ENCODE data around the gene ZNF362.

DNA sequence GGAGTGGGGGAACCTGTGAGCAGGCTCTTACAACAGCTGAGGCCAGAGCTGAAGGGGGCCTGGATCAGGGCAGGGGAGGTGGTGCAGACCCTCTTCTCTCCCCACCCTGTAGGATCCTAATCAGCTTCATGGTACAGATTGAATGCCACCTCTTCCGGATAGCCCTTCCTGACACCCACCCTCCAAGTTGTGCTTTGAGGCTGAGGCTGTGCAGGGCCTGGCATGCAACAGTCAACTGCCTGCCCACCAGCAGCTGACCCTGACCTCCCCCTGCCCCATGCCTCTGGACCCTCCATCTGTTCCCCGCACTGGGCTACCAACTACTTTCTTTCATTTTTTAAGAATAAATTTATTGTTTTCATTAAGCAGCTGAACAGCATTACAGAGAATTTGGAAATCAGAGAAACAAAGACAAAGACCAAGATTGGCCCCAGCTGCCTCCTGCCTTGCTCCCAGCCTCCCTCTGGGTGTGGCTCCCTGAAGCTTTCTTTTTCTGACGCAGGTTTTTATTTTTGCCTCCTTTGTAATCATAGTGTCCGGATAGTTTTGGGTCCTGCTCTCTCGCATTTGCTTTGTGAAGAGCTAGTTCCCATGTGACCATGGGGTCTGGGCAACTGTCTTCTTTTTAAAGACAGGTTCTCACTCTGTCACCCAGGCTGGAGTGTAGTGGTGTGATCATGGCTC lies 12.8 kb downstream of the ZNF362 start:
- TF ChIP-seq POLR2A (IDR thresholded peaks at IDR 0.05) = no peak
- TF ChIP-seq POLR2AphosphoS5 (IDR thresholded peaks at IDR 0.05) = no peak
- TF ChIP-seq, protein P1, sequence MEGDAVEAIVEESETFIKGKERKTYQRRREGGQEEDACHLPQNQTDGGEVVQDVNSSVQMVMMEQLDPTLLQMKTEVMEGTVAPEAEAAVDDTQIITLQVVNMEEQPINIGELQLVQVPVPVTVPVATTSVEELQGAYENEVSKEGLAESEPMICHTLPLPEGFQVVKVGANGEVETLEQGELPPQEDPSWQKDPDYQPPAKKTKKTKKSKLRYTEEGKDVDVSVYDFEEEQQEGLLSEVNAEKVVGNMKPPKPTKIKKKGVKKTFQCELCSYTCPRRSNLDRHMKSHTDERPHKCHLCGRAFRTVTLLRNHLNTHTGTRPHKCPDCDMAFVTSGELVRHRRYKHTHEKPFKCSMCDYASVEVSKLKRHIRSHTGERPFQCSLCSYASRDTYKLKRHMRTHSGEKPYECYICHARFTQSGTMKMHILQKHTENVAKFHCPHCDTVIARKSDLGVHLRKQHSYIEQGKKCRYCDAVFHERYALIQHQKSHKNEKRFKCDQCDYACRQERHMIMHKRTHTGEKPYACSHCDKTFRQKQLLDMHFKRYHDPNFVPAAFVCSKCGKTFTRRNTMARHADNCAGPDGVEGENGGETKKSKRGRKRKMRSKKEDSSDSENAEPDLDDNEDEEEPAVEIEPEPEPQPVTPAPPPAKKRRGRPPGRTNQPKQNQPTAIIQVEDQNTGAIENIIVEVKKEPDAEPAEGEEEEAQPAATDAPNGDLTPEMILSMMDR (IDR thresholded peaks at IDR 0.05) = no peak
- TF ChIP-seq EP300 (IDR thresholded peaks at IDR 0.05) = no peak

Measured in stomach (tissue), 4 donors.